Vagina (tissue), 2 donors: Measurements from ENCODE around the gene ITGAV.

Experiments
- CTCF ChIP-seq, 3 experiments: fragments of 450-650 bp in 2 of 3; fragments of 200-600 bp in 1 of 3; sonication (generic) in 1 of 3; IDR thresholded peaks; one replicate each; pipeline ENCODE4 v1.5.1; 2017 to 2019; ENCODE audit warnings: antibody characterized with exemption in 3 of 3, mild to moderate bottlenecking in 2 of 3, moderate library complexity in 2 of 3
- POLR2AphosphoS5 ChIP-seq, 2 donors: sonication (generic); formaldehyde crosslinking; IDR thresholded peaks; one replicate each; pipeline ENCODE4 v1.9.0; 2017; ENCODE audit warnings: antibody characterized with exemption in 2 of 2, mild to moderate bottlenecking in 2 of 2, low read depth in 1 of 2; ENCODE audit not compliant: insufficient read depth in 1 of 2

GRCh38 chr2:186554850-186555671 is 34.8 kb upstream of the ITGAV start:
- TF ChIP-seq POLR2AphosphoS5 (IDR thresholded peaks at IDR 0.05; ENCODE audit: insufficient read depth in 1 of 2, low read depth in 1 of 2) (no peak), CTCF (IDR thresholded peaks at IDR 0.05) (no peak)
